ENCODE measurements around the gene TLCD3A.

Gene TLCD3A

GRCh38 chr17:726271-726919 lies 6.0 kb upstream of the TLCD3A start:
- no peaks in the 10 kb centered on the region for H3K27me3 ChIP-seq (ENCODE audit: insufficient read depth, low read length, poor library complexity, severe bottlenecking)
- H3K9me3 ChIP-seq (ENCODE audit: insufficient read depth, low read depth, low read length), result peaks cover 3% of the 10 kb centered on the region; the same call in 1 of the 2 replicates
- no peak overlapping the region for H3K4me3 ChIP-seq (ENCODE audit: low read length, poor library complexity, severe bottlenecking)
- H3F3A ChIP-seq (ENCODE audit: low read depth), result peaks cover 7% of the 10 kb centered on the region; the same call in 1 of the 2 replicates
- no peaks in the 10 kb centered on the region for H3K36me3 ChIP-seq (ENCODE audit: insufficient read depth, low read length)
- no peaks in the 10 kb centered on the region for H3K9me2 ChIP-seq (replicated peaks; ENCODE audit: low read depth, low read length)
- peaks cover 8% of the 10 kb centered on the region for H3K4me1 ChIP-seq (ENCODE audit: insufficient read depth, low read length, poor library complexity, severe bottlenecking)
- no peak for TF ChIP-seq EZH2phosphoT487 (IDR thresholded peaks at IDR 0.05; ENCODE audit: borderline replicate concordance)
- TF ChIP-seq, protein P1, sequence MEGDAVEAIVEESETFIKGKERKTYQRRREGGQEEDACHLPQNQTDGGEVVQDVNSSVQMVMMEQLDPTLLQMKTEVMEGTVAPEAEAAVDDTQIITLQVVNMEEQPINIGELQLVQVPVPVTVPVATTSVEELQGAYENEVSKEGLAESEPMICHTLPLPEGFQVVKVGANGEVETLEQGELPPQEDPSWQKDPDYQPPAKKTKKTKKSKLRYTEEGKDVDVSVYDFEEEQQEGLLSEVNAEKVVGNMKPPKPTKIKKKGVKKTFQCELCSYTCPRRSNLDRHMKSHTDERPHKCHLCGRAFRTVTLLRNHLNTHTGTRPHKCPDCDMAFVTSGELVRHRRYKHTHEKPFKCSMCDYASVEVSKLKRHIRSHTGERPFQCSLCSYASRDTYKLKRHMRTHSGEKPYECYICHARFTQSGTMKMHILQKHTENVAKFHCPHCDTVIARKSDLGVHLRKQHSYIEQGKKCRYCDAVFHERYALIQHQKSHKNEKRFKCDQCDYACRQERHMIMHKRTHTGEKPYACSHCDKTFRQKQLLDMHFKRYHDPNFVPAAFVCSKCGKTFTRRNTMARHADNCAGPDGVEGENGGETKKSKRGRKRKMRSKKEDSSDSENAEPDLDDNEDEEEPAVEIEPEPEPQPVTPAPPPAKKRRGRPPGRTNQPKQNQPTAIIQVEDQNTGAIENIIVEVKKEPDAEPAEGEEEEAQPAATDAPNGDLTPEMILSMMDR (conservative IDR thresholded peaks at IDR 0.05; ENCODE audit: low read length), result no peak
- no peak overlapping the region for H3K9ac ChIP-seq (ENCODE audit: low read depth, low read length, poor library complexity, severe bottlenecking)
- H4K20me1 ChIP-seq (ENCODE audit: insufficient read depth, low read length, poor library complexity, severe bottlenecking), result no peaks in the 10 kb centered on the region
- H3K4me2 ChIP-seq (ENCODE audit: low read depth, low read length, poor library complexity, severe bottlenecking), result no peak overlapping the region
- H3K79me2 ChIP-seq (ENCODE audit: insufficient read depth, low read length), result no peaks in the 10 kb centered on the region
- no peak overlapping the region for H2AFZ ChIP-seq (ENCODE audit: low read length)

DNA sequence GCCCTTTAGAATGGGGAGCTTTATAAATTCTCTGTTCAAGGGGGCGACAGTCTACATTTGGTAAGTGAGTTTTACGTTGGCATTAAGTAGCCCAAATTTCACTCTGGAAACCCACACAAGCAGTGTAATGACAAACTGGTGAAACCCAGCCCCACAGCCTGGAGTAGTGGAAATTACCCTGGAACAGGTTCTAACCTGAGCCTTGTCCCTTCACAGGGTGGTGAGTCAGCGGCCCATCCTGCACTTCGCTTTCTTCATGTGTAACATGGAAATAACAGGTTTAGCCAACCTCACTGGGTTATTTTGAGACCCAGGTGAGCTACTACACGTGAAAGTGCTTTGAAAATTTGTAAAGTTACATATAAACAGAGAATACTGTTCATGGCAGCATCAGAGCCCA lies 3.5 kb upstream of the TLCD3A start:
- TF ChIP-seq EZH2phosphoT487 (IDR thresholded peaks at IDR 0.05; ENCODE audit: borderline replicate concordance), result no peak
- TF ChIP-seq, protein P1 (conservative IDR thresholded peaks at IDR 0.05; ENCODE audit: low read length), result no peak
- Histone ChIP-seq H3K27me3 (ENCODE audit: insufficient read depth, low read length, poor library complexity, severe bottlenecking) (no peaks in the 10 kb centered on the region), H3K9me2 (replicated peaks; ENCODE audit: low read depth, low read length) (no peaks in the 10 kb centered on the region), H3K9ac (ENCODE audit: low read depth, low read length, poor library complexity, severe bottlenecking) (no peak overlapping the region), H3K4me2 (ENCODE audit: low read depth, low read length, poor library complexity, severe bottlenecking) (no peak overlapping the region), H3K79me2 (ENCODE audit: insufficient read depth, low read length) (peaks cover 11% of the 10 kb centered on the region), H3K9me3 (ENCODE audit: insufficient read depth, low read depth, low read length) (peaks cover 3% of the 10 kb centered on the region; the same call in 1 of the 2 replicates), H3K4me3 (ENCODE audit: low read length, poor library complexity, severe bottlenecking) (no peak overlapping the region), H3F3A (ENCODE audit: low read depth) (no peaks in the 10 kb centered on the region), H4K20me1 (ENCODE audit: insufficient read depth, low read length, poor library complexity, severe bottlenecking) (no peaks in the 10 kb centered on the region), H3K36me3 (ENCODE audit: insufficient read depth, low read length) (no peaks in the 10 kb centered on the region), H3K4me1 (ENCODE audit: insufficient read depth, low read length, poor library complexity, severe bottlenecking) (peaks cover 22% of the 10 kb centered on the region), H2AFZ (ENCODE audit: low read length) (no peak overlapping the region)

- Histone ChIP-seq H3K9ac (ENCODE audit: low read depth, low read length, poor library complexity, severe bottlenecking) (peak overlapping the region; percentile 79), H3F3A (ENCODE audit: low read depth) (no peaks in the 10 kb centered on the region), H3K79me2 (ENCODE audit: insufficient read depth, low read length) (peaks cover 38% of the 10 kb centered on the region), H2AFZ (ENCODE audit: low read length) (peak overlapping the region; percentile 87), H3K4me3 (ENCODE audit: low read length, poor library complexity, severe bottlenecking) (peak overlapping the region; percentile 75), H4K20me1 (ENCODE audit: insufficient read depth, low read length, poor library complexity, severe bottlenecking) (peaks cover 3% of the 10 kb centered on the region), H3K9me2 (replicated peaks; ENCODE audit: low read depth, low read length) (no peaks in the 10 kb centered on the region), H3K9me3 (ENCODE audit: insufficient read depth, low read depth, low read length) (no peaks in the 10 kb centered on the region), H3K27me3 (ENCODE audit: insufficient read depth, low read length, poor library complexity, severe bottlenecking) (no peaks in the 10 kb centered on the region), H3K4me2 (ENCODE audit: low read depth, low read length, poor library complexity, severe bottlenecking) (peak overlapping the region; percentile 73), H3K4me1 (ENCODE audit: insufficient read depth, low read length, poor library complexity, severe bottlenecking) (peaks cover 45% of the 10 kb centered on the region), H3K36me3 (ENCODE audit: insufficient read depth, low read length) (no peaks in the 10 kb centered on the region)
- no peak for TF ChIP-seq EZH2phosphoT487 (IDR thresholded peaks at IDR 0.05; ENCODE audit: borderline replicate concordance)
- TF ChIP-seq, protein P1 (conservative IDR thresholded peaks at IDR 0.05; ENCODE audit: low read length), result no peak
Measured at GRCh38 chr17:731644-732066, 741 bp upstream of the TLCD3A start.

Measured in Loucy (cell line).